Right lobe of liver (tissue), 4 donors: ENCODE data around the gene RIIAD1.

Source experiments
- POLR2A ChIP-seq: fragments of 450-650 bp; IDR thresholded peaks from one replicate; pipeline ENCODE4 v1.6.1; 2017; ENCODE audit warnings: antibody characterized with exemption, mild to moderate bottlenecking
- TF ChIP-seq, protein P1 (sequence below), 4 donors: fragments of 200-600 bp in 3 of 4; fragments of 450-650 bp in 1 of 4; IDR thresholded peaks; one replicate each; pipeline versions ENCODE4 v1.5.1 to v1.8.0; 2016 to 2022; ENCODE audit warnings: antibody characterized with exemption in 4 of 4, mild to moderate bottlenecking in 2 of 4
- donor health status: DM: no; HTN: no; CAD: no.
- donor health status: DM: no; HTN: no; CAD: no.
- donor health status: DM: no; HTN: yes; CAD: no.

- TF ChIP-seq, protein P1, sequence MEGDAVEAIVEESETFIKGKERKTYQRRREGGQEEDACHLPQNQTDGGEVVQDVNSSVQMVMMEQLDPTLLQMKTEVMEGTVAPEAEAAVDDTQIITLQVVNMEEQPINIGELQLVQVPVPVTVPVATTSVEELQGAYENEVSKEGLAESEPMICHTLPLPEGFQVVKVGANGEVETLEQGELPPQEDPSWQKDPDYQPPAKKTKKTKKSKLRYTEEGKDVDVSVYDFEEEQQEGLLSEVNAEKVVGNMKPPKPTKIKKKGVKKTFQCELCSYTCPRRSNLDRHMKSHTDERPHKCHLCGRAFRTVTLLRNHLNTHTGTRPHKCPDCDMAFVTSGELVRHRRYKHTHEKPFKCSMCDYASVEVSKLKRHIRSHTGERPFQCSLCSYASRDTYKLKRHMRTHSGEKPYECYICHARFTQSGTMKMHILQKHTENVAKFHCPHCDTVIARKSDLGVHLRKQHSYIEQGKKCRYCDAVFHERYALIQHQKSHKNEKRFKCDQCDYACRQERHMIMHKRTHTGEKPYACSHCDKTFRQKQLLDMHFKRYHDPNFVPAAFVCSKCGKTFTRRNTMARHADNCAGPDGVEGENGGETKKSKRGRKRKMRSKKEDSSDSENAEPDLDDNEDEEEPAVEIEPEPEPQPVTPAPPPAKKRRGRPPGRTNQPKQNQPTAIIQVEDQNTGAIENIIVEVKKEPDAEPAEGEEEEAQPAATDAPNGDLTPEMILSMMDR (IDR thresholded peaks at IDR 0.05): no peak
- no peak for TF ChIP-seq POLR2A
Measured at GRCh38 chr1:151721788-151722510, 627 bp downstream of the RIIAD1 start.
